HG03025 (cell line): Measurements from ENCODE around the gene MYMK.
"Not testable (repeated sequence)": the region's sequence is repeated elsewhere in the genome, so short reads cannot be mapped to it uniquely, and the experiment has no call there.

Experiments
- ATAC-seq: cut with Tn5 transposase; IDR thresholded peaks from one replicate; pipeline ENCODE4 v1.9.1; 2021; ENCODE audit warnings: mild to moderate bottlenecking, moderate library complexity; ENCODE audit not compliant: unreplicated experiment, low FRiP score

Gene MYMK, protein sequence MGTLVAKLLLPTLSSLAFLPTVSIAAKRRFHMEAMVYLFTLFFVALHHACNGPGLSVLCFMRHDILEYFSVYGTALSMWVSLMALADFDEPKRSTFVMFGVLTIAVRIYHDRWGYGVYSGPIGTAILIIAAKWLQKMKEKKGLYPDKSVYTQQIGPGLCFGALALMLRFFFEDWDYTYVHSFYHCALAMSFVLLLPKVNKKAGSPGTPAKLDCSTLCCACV

DNA sequence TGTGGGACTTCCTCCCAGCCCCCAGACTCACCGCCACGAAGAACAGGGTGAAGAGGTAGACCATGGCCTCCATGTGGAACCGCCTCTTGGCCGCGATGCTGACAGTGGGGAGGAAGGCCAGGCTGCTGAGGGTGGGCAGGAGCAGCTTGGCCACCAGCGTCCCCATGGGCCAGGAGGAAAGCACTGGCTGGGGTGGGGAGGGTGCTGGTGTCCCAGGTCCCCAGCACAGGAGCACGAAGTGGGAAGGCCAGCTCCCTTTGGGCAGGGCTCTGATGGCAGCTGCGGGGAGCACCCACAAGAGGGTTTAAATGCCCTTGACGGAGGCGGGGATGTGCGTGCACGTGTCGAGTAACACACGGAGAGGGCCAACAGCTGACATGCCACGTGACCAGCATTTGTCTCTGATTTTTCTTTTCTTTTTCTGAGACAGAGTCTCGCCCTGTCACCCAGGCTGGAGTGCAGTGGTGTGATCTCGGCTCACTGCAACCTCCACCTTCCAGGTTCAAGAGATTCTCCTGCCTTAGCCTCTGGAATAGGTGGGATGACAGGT lies at the start of gene MYMK:
MYMK (minus strand) TSS at position 281 of the 550 bp plus-strand sequence; CDS start at position 166, 115 bp downstream.
- ATAC-seq: no peak

DNA sequence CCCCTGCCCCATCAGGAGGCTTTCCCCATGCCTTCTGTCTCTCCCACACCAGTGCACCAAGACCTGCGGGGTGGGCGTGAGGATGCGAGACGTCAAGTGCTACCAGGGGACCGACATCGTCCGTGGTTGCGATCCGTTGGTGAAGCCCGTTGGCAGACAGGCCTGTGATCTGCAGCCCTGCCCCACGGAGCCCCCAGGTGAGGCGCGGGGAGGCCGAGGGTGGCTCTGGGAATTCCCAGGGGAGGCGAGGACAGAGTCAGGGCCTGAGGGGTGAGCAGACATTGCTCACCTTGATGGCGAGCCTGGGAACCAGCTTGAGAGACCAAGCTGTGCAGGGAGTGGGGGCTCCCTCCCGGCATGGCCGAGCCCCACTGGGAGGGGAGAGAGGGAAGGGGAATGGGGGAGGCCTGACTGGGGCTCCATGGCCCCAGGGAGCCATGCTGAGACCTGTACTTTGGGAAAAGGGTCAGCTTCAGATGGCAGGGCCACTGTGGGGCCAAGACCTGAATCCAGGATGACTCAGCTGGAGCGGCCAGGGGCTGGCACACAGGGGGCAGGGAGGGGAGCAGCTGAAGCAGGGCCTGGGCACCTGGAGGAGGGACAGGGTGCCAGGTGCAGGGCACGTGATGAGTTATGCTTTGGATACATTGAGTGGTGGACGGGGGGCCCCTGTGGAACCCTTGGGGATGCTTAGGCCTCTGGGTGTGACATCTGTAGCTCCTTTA lies 49.2 kb upstream of the MYMK start:
- no peak for ATAC-seq

DNA sequence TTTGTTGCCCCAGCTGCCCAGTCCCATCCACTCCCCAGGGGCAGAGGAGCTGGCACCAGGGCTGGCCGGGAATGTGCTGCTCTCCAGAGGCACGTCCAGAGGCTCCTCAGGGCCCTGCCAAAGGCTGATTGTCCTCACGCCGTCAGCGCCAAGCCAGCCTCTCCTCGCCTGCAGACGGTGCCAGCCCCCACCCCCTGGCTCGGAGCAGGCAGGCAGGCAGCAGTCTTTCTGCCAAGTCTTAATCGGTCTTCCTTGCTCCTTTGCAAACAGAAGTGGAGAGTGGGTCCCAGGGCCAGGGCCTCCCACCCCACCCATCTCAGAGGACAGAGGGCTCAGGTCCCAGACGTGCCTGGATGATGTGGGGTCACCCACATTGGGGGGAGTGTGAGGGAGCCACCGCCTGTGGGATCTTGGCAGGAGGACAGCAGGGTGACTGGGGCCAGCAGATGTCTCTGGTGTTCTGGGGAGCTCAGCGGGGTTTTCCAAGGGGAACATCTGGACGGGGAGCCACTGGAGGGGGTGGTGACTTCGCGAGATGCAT lies 48.1 kb upstream of the MYMK start:
- ATAC-seq: no peak

GRCh38 chr9:133571896-133572595 lies 47.3 kb upstream of the MYMK start:
- ATAC-seq: no peak

DNA sequence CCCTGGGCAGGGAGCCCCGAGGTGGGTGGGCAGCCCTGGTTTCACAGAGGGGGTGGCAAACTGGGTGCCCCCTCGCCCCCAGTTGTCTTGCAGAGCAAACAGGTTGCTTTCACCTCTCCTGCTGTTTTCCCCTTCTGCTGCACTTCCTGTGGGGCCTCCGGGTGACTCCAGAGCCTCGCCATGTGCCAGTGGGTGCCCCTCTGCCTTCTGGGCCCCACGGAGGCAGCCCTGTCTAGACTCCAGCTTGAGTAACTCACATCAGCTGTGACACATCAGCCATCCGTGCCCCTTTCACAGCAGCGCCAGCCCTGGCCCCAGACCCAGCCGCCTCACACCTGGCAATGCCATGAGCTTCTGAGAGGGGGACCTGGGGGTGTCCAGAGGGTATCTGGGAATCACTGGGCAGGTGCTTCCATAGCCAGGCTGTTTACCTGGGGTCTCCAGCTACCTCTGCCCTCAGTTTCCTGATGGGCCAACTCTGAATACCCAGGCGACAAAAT lies 46.7 kb upstream of the MYMK start:
- no peak for ATAC-seq

DNA sequence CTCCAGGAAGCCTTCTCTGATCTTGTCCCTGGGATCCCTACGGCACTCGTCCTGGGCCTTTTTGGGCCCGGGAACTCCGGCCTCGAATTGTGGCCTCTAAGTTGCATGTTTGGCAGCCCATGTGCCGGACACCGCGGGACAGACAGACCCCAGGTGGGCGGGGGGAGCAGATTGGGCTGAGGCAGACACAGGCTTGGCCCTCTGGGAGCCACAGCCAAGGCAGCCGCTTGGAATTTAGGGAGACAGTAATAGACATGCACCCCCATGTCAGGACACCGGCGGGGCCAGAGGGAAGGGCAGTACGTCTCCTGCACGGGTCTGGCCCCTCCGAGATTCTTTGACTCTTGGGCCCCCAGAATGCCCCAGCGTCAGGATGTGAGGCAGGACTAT lies 45.9 kb upstream of the MYMK start:
- no peak for ATAC-seq

- no peak for ATAC-seq
These were observed 45.3 kb upstream of the MYMK start for GRCh38 chr9:133569891-133570690.

DNA sequence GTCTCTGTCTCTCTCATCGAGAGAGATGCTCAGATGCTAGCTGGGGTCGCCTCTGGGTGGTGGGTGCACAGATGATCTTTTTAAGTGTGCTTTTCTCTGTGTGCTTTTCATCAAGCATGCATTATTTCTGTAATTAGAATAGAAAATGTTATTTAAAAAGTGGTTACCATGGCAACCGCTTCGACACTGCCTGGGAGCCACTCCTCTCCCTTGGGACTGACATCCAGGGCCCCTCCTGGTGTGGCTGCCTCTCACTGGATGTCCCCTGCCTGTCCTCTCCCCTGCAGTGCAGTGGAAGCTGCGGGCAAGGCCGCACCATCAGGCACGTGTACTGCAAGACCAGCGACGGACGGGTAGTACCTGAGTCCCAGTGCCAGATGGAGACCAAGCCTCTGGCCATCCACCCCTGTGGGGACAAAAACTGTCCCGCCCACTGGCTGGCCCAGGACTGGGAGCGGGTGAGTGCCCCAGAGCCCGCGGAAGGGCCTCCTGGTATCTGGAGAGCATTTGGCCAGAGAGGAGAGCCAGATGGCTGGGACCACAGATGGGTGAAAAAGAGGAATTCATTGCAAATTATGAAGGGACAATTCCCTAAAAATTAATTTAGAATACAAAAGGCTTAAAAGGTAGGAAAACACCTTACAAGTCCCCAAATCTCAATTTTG lies 44.5 kb upstream of the MYMK start:
- no peak for ATAC-seq

DNA sequence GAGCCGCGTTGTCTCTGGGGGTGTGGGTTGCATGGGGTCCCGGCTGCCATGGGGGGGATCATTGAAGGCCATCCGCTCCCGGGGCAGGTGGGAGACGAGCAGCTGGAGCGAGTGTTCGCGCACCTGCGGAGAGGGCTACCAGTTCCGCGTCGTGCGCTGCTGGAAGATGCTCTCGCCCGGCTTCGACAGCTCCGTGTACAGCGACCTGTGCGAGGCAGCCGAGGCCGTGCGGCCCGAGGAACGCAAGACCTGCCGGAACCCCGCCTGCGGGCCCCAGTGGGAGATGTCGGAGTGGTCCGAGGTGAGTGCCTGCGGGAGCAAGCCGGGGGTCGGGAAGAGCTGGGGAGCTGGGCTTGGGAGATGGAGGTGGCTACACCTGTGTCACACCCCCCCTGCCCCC lies 43.4 kb upstream of the MYMK start:
- ATAC-seq: no peak

DNA sequence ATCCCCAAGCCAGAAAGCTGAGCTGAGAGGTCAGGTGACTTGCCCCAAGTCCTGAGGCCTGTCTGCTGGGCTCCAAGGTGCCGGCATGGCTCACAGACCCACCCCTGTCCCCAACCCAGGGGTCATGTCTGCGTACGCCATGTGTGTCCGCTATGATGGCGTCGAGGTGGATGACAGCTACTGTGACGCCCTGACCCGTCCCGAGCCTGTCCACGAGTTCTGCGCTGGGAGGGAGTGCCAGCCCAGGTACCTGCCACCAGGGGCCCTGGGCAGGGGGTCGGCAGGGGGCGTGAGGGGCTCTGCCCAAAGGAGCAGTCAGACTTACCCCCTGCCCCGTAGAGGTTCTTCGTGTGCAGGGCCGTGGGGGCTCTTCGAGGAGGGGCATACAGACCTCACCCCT lies 42.1 kb upstream of the MYMK start:
- no peak for ATAC-seq

- ATAC-seq: no peak
These were observed 41.6 kb upstream of the MYMK start for GRCh38 chr9:133566382-133566781.

DNA sequence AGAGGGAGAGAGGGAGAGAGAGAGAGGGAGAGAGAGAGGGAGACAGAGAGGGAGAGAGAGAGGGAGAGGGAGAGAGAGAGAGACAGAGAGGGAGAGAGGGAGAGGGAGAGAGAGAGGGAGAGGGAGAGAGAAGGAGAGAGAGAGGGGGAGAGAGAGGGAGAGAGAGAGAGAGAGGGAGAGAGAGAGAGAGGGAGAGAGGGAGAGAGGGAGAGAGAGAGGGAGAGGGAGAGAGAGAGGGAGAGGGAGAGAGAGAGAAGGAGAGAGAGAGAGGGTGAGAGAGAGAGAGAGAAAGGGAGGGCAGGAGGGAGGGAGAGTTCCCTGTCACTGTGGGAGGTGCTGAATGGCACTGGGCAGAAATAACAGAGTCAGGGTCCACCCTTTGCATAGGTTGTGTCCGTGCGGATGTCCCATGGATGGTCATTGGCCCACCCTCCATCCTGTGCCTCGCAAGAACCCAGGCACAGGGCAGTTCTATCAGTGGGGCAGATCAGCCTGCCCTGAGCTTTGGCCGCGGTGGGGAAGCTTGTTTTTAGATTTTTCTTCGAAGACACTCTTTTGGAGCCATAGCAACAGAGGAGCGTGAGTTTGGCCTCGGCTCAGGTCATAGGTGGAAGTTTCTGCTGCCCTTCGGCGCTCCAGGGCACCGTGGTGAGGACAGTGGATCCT lies 39.8 kb upstream of the MYMK start:
- no peak for ATAC-seq

- not testable (repeated sequence) for ATAC-seq
These were observed 39.1 kb upstream of the MYMK start for GRCh38 chr9:133563814-133564213.

DNA sequence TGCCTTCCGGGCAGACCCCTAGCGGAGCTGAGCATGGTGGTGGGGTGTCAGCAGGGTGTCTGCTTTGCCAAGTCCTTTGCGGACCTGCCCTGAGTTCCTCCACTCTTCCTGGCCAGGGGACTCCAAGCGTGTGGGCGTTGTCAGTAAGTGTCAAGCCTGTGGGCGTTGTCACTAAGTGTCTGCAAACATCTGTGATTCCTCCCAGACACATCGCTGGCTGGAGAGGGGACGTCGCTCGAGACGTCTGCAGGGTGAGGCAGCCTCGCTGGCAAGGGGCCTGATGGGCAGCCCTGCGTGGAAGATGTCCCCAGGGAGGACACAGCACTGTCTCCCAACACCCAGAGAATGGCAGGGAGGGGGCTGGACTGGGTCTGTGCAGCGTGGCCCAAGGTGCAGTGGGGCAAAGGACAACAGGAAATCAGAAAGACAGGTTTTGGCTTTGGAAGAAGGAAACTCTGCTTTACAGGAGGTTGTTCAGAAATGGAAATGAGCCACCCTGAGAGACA lies 38.6 kb upstream of the MYMK start:
- ATAC-seq: no peak

DNA sequence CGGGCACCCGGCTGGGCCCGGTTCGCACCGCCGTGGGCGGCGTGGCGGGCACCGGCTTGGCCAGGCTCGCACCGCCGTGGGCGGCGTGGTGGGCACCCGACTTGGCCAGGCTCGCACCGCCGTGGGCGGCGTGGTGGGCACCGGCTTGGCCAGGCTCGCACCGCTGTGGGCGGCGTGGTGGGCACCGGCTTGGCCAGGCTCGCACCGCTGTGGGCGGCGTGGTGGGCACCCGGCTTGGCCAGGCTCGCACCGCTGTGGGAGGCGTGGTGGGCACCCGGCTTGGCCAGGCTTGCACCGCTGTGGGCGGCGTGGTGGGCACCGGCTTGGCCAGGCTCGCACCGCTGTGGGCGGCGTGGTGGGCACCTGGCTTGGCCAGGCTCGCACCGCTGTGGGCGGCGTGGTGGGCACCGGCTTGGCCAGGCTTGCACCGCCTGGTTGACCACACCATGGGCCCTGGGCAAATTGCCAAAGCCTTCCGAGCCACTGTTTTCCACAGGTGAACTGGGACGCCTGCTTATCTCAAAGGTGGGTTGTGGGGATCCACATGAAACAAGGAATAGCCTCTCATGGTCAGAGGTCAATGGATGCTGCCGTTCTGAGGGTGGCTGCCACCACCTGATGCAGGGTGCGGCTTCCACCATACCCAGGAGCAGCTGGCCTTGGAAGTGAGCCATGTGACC lies 38.0 kb upstream of the MYMK start:
- no peak for ATAC-seq

DNA sequence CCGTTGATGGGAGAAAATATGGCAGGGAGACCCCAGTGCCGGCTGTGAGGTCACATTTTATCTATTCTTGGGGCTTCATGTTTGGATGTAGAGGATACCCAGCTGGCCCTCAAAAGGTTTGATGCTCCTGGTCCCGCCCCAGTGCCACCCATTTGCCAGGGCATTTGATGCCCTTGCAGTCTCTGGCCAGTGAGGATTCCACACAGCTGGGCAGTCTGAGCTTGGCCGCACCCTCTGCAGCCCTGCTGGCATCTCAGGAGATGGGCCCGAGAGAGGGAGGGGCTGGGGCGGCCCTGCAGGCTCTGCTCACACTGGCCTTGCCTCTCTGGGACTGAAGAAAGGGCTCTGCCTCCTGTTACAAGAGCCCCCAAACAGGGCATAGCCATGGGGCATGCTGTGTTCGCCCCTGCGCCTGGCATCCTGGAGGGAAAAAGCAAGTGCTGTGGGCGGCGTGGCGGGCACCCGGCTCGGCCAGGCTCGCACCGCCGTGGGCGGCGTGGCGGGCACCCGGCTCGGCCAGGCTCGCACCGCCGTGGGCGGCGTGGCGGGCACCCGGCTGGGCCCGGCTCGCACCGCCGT lies 37.3 kb upstream of the MYMK start:
- no peak for ATAC-seq

- ATAC-seq: no peak
These were observed 36.2 kb upstream of the MYMK start for GRCh38 chr9:133560944-133561343.

- ATAC-seq: no peak
These were observed 35.6 kb upstream of the MYMK start for GRCh38 chr9:133560311-133560710.
